ENCODE measurements around the gene NTF4. TPM values are rescaled to one million over a fixed set of nuclear protein-coding genes. Genes with fewer than 3 reads are reported as not detected.
"Not testable (repeated sequence)": the region's sequence is repeated elsewhere in the genome, so short reads cannot be mapped to it uniquely, and the experiment has no call there.

Gene NTF4
- total RNA-seq, 1 experiment from 2014 or later, result 3.9 TPM

- CTCF ChIA-PET, result interaction anchor here (1.5 kb wide), 1 partner anchor 30 kb away, joined by 4 read pairs; no protein-coding TSS in a partner anchor
- ATAC-seq; DNase-seq (ENCODE audit: low spot score); H3K36me3 Mint-ChIP-seq; H3K4me3 Mint-ChIP-seq; H3K9me3 Mint-ChIP-seq; POLR2A ChIA-PET; H3K27ac Mint-ChIP-seq; H3K4me1 Mint-ChIP-seq: not testable (repeated sequence)
- peaks cover 33% of the 10 kb centered on the region for H3K27me3 Mint-ChIP-seq (ENCODE audit: low read depth)
Measured at GRCh38 chr19:49030323-49030722, 34.3 kb downstream of the NTF4 start.

- H3K4me1 Mint-ChIP-seq; H3K9me3 Mint-ChIP-seq; H3K27ac Mint-ChIP-seq; H3K4me3 Mint-ChIP-seq; ATAC-seq; POLR2A ChIA-PET; DNase-seq (ENCODE audit: low spot score); H3K36me3 Mint-ChIP-seq: not testable (repeated sequence)
- H3K27me3 Mint-ChIP-seq (ENCODE audit: low read depth), result peaks cover 37% of the 10 kb centered on the region
- CTCF ChIA-PET, result interaction anchor here (1.5 kb wide), 1 partner anchor 30 kb away, joined by 4 read pairs; no protein-coding TSS in a partner anchor
Measured at GRCh38 chr19:49029749-49030148, 34.9 kb downstream of the NTF4 start.

GRCh38 chr19:49028686-49029085 lies 35.9 kb downstream of the NTF4 start:
- H3K4me3 Mint-ChIP-seq, result not testable (repeated sequence)

GRCh38 chr19:49025599-49025998 lies 39.0 kb downstream of the NTF4 start:
- H3K4me3 Mint-ChIP-seq; CTCF ChIA-PET; DNase-seq (ENCODE audit: low spot score); H3K4me1 Mint-ChIP-seq; ATAC-seq; H3K27ac Mint-ChIP-seq; H3K36me3 Mint-ChIP-seq; H3K9me3 Mint-ChIP-seq; POLR2A ChIA-PET: not testable (repeated sequence)
- peaks cover 44% of the 10 kb centered on the region for H3K27me3 Mint-ChIP-seq (ENCODE audit: low read depth)

More at GRCh38 chr19:49028686-49029085, 35.9 kb downstream of the NTF4 start:
- POLR2A ChIA-PET; H3K9me3 Mint-ChIP-seq; ATAC-seq; H3K36me3 Mint-ChIP-seq; H3K4me1 Mint-ChIP-seq; DNase-seq (ENCODE audit: low spot score); H3K27ac Mint-ChIP-seq: not testable (repeated sequence)
- CTCF ChIA-PET, result interaction anchor here (0.7 to 2.0 kb wide), 5 partner anchors 9 to 197 kb away, joined by 3 to 6 read pairs (median 4); no protein-coding TSS in a partner anchor
- peaks cover 37% of the 10 kb centered on the region for H3K27me3 Mint-ChIP-seq (ENCODE audit: low read depth)

- DNase-seq (ENCODE audit: low spot score); H3K9me3 Mint-ChIP-seq; POLR2A ChIA-PET; CTCF ChIA-PET; ATAC-seq; H3K4me1 Mint-ChIP-seq; H3K27ac Mint-ChIP-seq; H3K4me3 Mint-ChIP-seq; H3K36me3 Mint-ChIP-seq: not testable (repeated sequence)
- peaks cover 45% of the 10 kb centered on the region for H3K27me3 Mint-ChIP-seq (ENCODE audit: low read depth)
Measured at GRCh38 chr19:49025088-49025487, 39.5 kb downstream of the NTF4 start.

- DNase-seq (ENCODE audit: low spot score); POLR2A ChIA-PET; H3K27ac Mint-ChIP-seq; H3K36me3 Mint-ChIP-seq; H3K4me3 Mint-ChIP-seq; CTCF ChIA-PET; ATAC-seq; H3K9me3 Mint-ChIP-seq: not testable (repeated sequence)
- Mint-ChIP-seq H3K27me3 (ENCODE audit: low read depth) (peaks cover 44% of the 10 kb centered on the region), H3K4me1 (peaks cover 14% of the 10 kb centered on the region)
Measured at GRCh38 chr19:49024233-49024632, 40.4 kb downstream of the NTF4 start, which contains the start of gene CGB3. Gene CGB3, minus strand, starts transcription at chr19:49024333. Its CDS starts 362 bp downstream, at chr19:49023971.

- Mint-ChIP-seq H3K27me3 (ENCODE audit: low read depth) (peaks cover 55% of the 10 kb centered on the region), H3K4me3 (no peak overlapping the region), H3K4me1 (peaks cover 23% of the 10 kb centered on the region), H3K9me3 (no peaks in the 10 kb centered on the region), H3K36me3 (no peaks in the 10 kb centered on the region), H3K27ac (no peak overlapping the region)
- no peak for DNase-seq (ENCODE audit: low spot score)
- TF ChIP-seq ELF4 (CRISPR knock-in tag; IDR thresholded peaks at IDR 0.05; ENCODE audit: low read depth) (no peak), HMGA2 (CRISPR knock-in tag; IDR thresholded peaks at IDR 0.05) (no peak), GTF2I (CRISPR knock-in tag; conservative IDR thresholded peaks at IDR 0.05) (no peak), ZNF219 (CRISPR knock-in tag; IDR thresholded peaks at IDR 0.05; ENCODE audit: borderline replicate concordance) (no peak), TCF7 (CRISPR knock-in tag; IDR thresholded peaks at IDR 0.05; ENCODE audit: low read depth) (no peak)
- POLR2A ChIA-PET, result no interaction called here
- CTCF ChIA-PET, result interaction anchor here (1.3 to 6.5 kb wide), 4 partner anchors 9 to 29 kb away, joined by 4 to 78 read pairs (median 42); partner anchors contain the start of genes GYS1 and RUVBL2
- ATAC-seq, result no peak
Measured at GRCh38 chr19:49022116-49022515, 42.5 kb downstream of the NTF4 start.
